Mucosa of stomach (tissue), 1 donor: ENCODE measurements around the gene KCNH5.

Source experiments
- H3K27me3 ChIP-seq: one replicate; pipeline ENCODE4 v1.7.0; 2013; ENCODE audit warnings: mild to moderate bottlenecking, low read length; ENCODE audit not compliant: control insufficient read depth, insufficient read depth
- H3K36me3 ChIP-seq: one replicate; pipeline ENCODE4 v1.7.0; 2013; ENCODE audit warnings: low read length; ENCODE audit not compliant: control insufficient read depth, insufficient read depth
- H3K4me1 ChIP-seq: one replicate; pipeline ENCODE4 v1.7.0; 2013; ENCODE audit warnings: mild to moderate bottlenecking, low read length; ENCODE audit not compliant: control insufficient read depth, insufficient read depth
- H3K4me3 ChIP-seq: one replicate; pipeline ENCODE4 v1.7.0; 2013; ENCODE audit warnings: low read length
- H3K9ac ChIP-seq: one replicate; pipeline ENCODE4 v1.7.0; 2013; ENCODE audit warnings: mild to moderate bottlenecking, low read length, moderate library complexity
- H3K9me3 ChIP-seq: one replicate; pipeline ENCODE4 v1.7.0; 2013; ENCODE audit warnings: mild to moderate bottlenecking, low read length, moderate library complexity; ENCODE audit not compliant: control insufficient read depth
- donor health status: Pancreatic carcinoma.

Gene KCNH5

GRCh38 chr14:63045234-63045611 lies at the start of gene KCNH5:
Gene KCNH5, minus strand, starts transcription at chr14:63045458. Its CDS starts 272 bp downstream, at chr14:63045186.
- H3K4me3 ChIP-seq: no peak within 1 kb of the TSS
- no peaks in the 10 kb centered on the region for H3K36me3 ChIP-seq
- H3K27me3 ChIP-seq: peaks cover 32% of the 10 kb centered on the region
- H3K4me1 ChIP-seq: no peaks in the 10 kb centered on the region
- no peak within 1 kb of the TSS for H3K9ac ChIP-seq
- H3K9me3 ChIP-seq: no peaks in the 10 kb centered on the region

DNA sequence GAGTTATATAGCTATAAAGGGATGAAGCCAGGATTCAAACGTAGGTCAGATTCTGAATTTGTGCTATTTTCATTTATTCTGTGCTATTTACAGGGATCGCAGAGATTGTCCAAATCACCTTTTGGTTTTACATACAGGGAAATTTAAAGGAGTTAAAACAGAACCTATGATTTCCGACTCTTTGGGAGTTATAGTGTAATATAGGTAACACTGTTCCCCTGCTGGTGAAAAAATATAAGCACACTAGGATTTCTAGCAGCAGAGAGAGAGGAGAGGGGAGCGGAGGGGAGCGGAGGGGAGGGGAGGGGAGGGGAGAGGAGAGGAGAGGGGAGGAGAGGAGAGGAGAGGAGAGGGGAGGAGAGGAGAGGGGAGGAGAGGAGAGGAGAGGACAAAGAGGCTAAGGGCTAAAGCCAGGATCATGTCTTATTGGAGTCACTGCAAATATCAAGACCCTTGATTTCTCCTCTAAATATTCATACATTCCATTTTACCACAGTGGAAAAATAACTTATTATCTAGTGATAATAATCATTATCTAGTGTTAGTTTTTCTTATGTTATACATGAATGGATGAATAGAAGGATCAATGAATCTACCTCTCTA lies 46.2 kb upstream of the KCNH5 start:
- no peaks in the 10 kb centered on the region for H3K9me3 ChIP-seq
- H3K27me3 ChIP-seq: no peaks in the 10 kb centered on the region
- H3K4me1 ChIP-seq: no peaks in the 10 kb centered on the region
- no peaks in the 10 kb centered on the region for H3K36me3 ChIP-seq
- H3K9ac ChIP-seq: no peak overlapping the region
- no peak overlapping the region for H3K4me3 ChIP-seq

- no peaks in the 10 kb centered on the region for H3K9me3 ChIP-seq
Measured at GRCh38 chr14:63088865-63089264, 43.6 kb upstream of the KCNH5 start.

DNA sequence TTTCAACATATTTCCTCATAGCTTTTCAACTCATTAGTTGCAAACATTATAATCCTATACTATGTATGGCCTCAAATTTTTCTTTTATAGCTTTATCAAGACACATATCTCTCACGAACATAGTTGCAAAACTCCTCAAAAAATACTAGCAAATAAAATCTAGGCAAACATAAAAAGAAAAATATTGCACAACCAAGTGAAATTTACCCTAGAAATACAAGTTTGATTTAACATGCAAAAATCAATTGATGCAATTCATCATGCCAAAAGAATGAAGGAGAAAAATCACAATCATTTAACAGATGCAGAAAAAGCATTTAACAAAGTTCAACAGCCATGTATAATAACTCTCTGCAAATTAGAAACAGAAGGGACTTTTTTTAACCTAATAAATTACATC lies 33.3 kb upstream of the KCNH5 start:
- H3K4me3 ChIP-seq: no peak overlapping the region
- no peaks in the 10 kb centered on the region for H3K4me1 ChIP-seq
- no peaks in the 10 kb centered on the region for H3K9me3 ChIP-seq
- H3K36me3 ChIP-seq: no peaks in the 10 kb centered on the region
- H3K27me3 ChIP-seq: no peaks in the 10 kb centered on the region
- H3K9ac ChIP-seq: no peak overlapping the region

More at GRCh38 chr14:63088865-63089264, 43.6 kb upstream of the KCNH5 start:
- Histone ChIP-seq H3K36me3 (no peaks in the 10 kb centered on the region), H3K4me1 (no peaks in the 10 kb centered on the region), H3K27me3 (no peaks in the 10 kb centered on the region), H3K9ac (no peak overlapping the region), H3K4me3 (no peak overlapping the region)

GRCh38 chr14:63076488-63076887 lies 31.2 kb upstream of the KCNH5 start:
- no peak overlapping the region for H3K9ac ChIP-seq
- H3K4me1 ChIP-seq: no peaks in the 10 kb centered on the region

DNA sequence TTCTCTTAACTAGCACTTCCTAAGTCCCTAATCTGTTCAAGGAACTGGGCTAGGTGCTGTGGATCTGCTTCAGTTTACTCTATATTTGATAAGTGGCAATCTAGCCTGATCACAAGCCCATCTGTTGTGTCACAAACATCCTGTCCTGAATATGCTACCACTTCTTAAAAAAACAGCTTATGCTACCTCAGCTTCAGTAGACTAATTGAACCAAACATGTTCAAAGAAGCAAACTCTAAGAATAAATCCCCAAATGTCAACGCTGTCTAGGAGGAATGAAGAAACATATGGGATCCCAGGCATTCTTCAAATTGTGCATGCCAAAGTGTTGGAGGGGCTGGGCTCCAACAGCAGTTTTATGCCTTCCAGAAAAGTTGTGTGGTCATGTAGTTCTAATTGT lies 10.4 kb upstream of the KCNH5 start:
- Histone ChIP-seq H3K4me1 (no peaks in the 10 kb centered on the region), H3K4me3 (no peak overlapping the region), H3K9me3 (no peaks in the 10 kb centered on the region), H3K9ac (no peak overlapping the region), H3K27me3 (no peaks in the 10 kb centered on the region), H3K36me3 (no peaks in the 10 kb centered on the region)

More at GRCh38 chr14:63076488-63076887, 31.2 kb upstream of the KCNH5 start:
- no peak overlapping the region for H3K4me3 ChIP-seq
- no peaks in the 10 kb centered on the region for H3K27me3 ChIP-seq
- no peaks in the 10 kb centered on the region for H3K36me3 ChIP-seq
- H3K9me3 ChIP-seq: no peaks in the 10 kb centered on the region

GRCh38 chr14:63051992-63052391 lies 6.7 kb upstream of the KCNH5 start:
- no peaks in the 10 kb centered on the region for H3K27me3 ChIP-seq
- H3K36me3 ChIP-seq: no peaks in the 10 kb centered on the region
- H3K4me3 ChIP-seq: no peak overlapping the region
- no peaks in the 10 kb centered on the region for H3K9me3 ChIP-seq
- H3K4me1 ChIP-seq: no peaks in the 10 kb centered on the region
- H3K9ac ChIP-seq: no peak overlapping the region

- Histone ChIP-seq H3K9ac (no peak overlapping the region), H3K9me3 (no peaks in the 10 kb centered on the region), H3K36me3 (no peaks in the 10 kb centered on the region), H3K4me3 (no peak overlapping the region), H3K4me1 (no peaks in the 10 kb centered on the region), H3K27me3 (peaks cover 4% of the 10 kb centered on the region)
Measured at GRCh38 chr14:63051301-63051700, 6.0 kb upstream of the KCNH5 start.

DNA sequence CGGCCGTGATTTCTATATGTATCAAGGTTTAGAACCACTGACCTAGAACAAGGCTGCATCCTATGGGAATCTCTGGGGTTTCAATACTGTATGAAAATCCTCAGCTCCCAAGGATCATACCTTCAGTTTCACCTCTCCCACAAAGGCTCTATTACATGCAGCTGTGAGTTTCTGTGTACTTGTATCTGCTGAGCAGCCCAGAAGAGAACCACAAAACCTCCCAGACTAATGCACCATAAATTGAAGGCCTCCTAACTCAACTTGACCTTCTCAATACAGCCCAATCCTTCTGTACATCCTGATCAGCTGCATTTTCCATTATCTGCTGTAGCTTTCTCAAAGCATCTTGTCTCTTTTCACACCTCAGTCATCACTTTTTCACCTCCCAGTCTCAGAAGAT lies 5.4 kb upstream of the KCNH5 start:
- H3K27me3 ChIP-seq: peaks cover 11% of the 10 kb centered on the region
- H3K9ac ChIP-seq: no peak overlapping the region
- H3K4me3 ChIP-seq: no peak overlapping the region
- H3K9me3 ChIP-seq: no peaks in the 10 kb centered on the region
- H3K36me3 ChIP-seq: no peaks in the 10 kb centered on the region
- no peaks in the 10 kb centered on the region for H3K4me1 ChIP-seq

GRCh38 chr14:63046339-63047268 lies 1.3 kb upstream of the KCNH5 start:
- no peaks in the 10 kb centered on the region for H3K9me3 ChIP-seq
- H3K9ac ChIP-seq: no peak overlapping the region
- H3K4me3 ChIP-seq: no peak overlapping the region
- no peaks in the 10 kb centered on the region for H3K4me1 ChIP-seq
- peaks cover 32% of the 10 kb centered on the region for H3K27me3 ChIP-seq
- H3K36me3 ChIP-seq: no peaks in the 10 kb centered on the region

DNA sequence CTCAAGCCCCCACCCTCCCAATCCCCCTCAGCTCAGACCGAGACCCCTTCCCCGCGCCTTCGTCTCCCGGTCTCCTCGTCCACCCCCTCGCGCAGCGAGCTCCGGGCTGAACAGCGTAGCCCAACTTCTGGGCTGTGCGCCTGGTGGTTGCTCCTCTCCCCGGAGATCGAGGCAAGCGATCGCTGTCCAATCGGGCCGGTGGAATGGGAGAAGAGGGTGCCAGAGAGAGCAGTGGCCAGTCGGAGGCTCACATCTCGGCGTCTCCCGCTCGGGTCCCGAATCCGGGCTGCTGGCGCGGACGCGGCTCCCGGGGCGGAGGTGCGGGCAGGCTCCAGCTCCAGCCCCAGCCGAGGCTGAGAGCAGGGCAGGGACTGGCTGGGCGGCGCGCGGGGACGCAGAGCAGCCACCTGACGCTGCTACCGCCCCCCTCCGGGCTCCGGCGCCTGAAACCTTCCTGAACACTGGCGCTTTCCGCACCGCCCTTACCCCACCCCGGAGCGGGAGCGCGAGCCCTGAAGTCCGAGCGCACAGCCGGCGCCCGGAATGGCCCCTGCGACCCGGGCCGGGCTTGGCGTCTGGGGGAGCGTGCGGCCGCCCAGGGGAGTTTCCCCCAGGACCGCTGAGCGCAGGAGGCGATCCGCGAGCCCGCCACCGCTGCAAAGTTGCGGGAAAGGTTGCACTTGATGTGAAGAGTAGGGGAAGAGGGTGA lies 508 bp upstream of the KCNH5 start:
- Histone ChIP-seq H3K9ac (no peak overlapping the region), H3K4me3 (no peak overlapping the region), H3K9me3 (no peaks in the 10 kb centered on the region), H3K4me1 (no peaks in the 10 kb centered on the region), H3K36me3 (no peaks in the 10 kb centered on the region), H3K27me3 (peaks cover 32% of the 10 kb centered on the region)

DNA sequence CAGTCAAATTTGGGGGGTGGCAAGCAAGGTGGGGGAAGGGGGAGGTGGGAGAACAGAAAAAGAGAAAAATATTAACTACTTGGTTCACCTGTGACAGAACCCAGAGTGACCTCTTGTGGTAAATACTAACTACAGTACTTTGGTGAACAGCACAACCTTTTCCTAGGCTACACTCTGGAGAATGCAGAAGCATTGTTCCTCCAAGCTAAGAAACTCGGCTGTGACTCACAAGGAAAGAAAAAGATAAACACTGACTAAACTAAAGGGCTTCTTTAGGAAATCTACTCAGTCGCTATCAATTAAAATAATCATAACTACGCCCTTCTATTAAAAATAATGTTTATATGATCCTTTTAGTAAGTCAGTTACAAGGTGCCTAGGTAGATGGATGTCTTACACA lies 5.4 kb downstream of the KCNH5 start:
- no peak overlapping the region for H3K9ac ChIP-seq
- no peaks in the 10 kb centered on the region for H3K4me1 ChIP-seq
- H3K36me3 ChIP-seq: no peaks in the 10 kb centered on the region
- H3K4me3 ChIP-seq: no peak overlapping the region
- peaks cover 13% of the 10 kb centered on the region for H3K27me3 ChIP-seq
- no peaks in the 10 kb centered on the region for H3K9me3 ChIP-seq
